ENCODE data around the gene ROS1.

- TF ChIP-seq YY1 (IDR thresholded peaks at IDR 0.05; ENCODE audit: insufficient read depth, insufficient read length) = no peak
- no peak for TF ChIP-seq ZNF274 (IDR thresholded peaks at IDR 0.05; ENCODE audit: low read depth, low read length)
- no peak for TF ChIP-seq SUZ12 (IDR thresholded peaks at IDR 0.05; ENCODE audit: extremely low read depth, insufficient read depth, insufficient read length)
Observed at GRCh38 chr6:117375446-117375845, 50.3 kb downstream of the ROS1 start.

Measured in NT2/D1 (cell line).